ENCODE data around the gene CYB561D1. TPM values are rescaled to one million over a fixed set of nuclear protein-coding genes. Genes with fewer than 3 reads are reported as not detected.

Gene CYB561D1
- total and polyA plus RNA-seq, 2 of the 13 experiments (the other 11 are each of a cell fraction or from before 2014, with no cell fraction given), result 3.9 to 4.1 TPM

DNA sequence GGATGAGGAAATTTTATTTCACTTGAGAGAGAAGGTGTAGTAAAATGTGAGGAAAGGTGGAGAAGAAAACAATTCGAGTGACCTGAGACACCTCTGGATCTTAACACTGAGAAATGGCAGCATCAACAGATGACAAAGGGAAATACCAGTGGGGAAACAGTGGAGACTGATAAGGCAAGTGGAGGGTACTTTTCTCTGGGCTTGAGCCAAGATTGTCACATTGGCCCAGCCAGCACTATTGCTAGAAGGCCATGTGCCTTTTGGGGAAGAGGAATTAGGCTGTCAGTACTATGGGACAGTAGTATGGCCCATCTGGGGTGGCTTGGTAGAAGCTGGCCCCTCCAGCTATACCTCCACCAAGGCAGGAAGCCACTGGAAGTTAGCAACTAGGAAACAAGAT is 19.2 kb upstream of the CYB561D1 start:
- Histone ChIP-seq H3K4me1 (ENCODE audit: insufficient read depth, low read length) (no peaks in the 10 kb centered on the region), H3K27me3 (ENCODE audit: control insufficient read depth in 1 of 2, insufficient read depth in 2 of 2, low read length in 2 of 2) (peaks cover 1 to 31% of the 10 kb centered on the region in 2 experiments), H2AFZ (ENCODE audit: low read length) (no peak overlapping the region), H4K20me1 (ENCODE audit: insufficient read depth, low read length) (no peaks in the 10 kb centered on the region), H3K36me3 (replicated peaks in 1 of 2; ENCODE audit: control insufficient read depth in 1 of 2, insufficient read depth in 2 of 2, low read length in 2 of 2) (no peaks in the 10 kb centered on the region), H3K9ac (ENCODE audit: insufficient read depth, low read depth, low read length) (no peak overlapping the region), H3K27ac (ENCODE audit: extremely low read length, insufficient read depth, low read length) (no peak overlapping the region), H3K4me2 (ENCODE audit: low read depth, low read length) (no peak overlapping the region), H3K4me3 (replicated peaks in 1 of 3; ENCODE audit: insufficient read depth in 1 of 3, low read depth in 2 of 3, low read length in 3 of 3) (no peak overlapping the region), H3K79me2 (ENCODE audit: insufficient read depth, low read length) (no peaks in the 10 kb centered on the region), H3K9me3 (ENCODE audit: low read length) (no peaks in the 10 kb centered on the region)
- in situ Hi-C loops (cut with HindIII; ENCODE audit: extremely low pct_ligation_motif_present, low pct_unique_long_range_greater_than_20kb), result no loop called here
- FAIRE-seq, result no peak
- ATAC-seq, result no peak
- TF ChIP-seq, protein P1, sequence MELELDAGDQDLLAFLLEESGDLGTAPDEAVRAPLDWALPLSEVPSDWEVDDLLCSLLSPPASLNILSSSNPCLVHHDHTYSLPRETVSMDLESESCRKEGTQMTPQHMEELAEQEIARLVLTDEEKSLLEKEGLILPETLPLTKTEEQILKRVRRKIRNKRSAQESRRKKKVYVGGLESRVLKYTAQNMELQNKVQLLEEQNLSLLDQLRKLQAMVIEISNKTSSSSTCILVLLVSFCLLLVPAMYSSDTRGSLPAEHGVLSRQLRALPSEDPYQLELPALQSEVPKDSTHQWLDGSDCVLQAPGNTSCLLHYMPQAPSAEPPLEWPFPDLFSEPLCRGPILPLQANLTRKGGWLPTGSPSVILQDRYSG (CRISPR knock-in tag; IDR thresholded peaks at IDR 0.05), result no peak
- TF ChIP-seq ZNF652 (CRISPR knock-in tag; IDR thresholded peaks at IDR 0.05; ENCODE audit: borderline replicate concordance, low read depth), result no peak
- intact Hi-C loops (cut with micrococcal nuclease; ENCODE audit: unreplicated experiment), result no loop called here
- no peak for DNase-seq (ENCODE audit: low spot score)
- POLR2A ChIA-PET, result no interaction called here
- CTCF ChIA-PET (ENCODE audit: low intra/inter-chr PET ratio, low total read pairs), result no interaction called here
- no TSS peak for BruUV-seq (replicated peaks)
- WGBS (ENCODE audit: low lambda C conversion rate), result 13% methylated on average over 1 of the region's 1 CpG

DNA sequence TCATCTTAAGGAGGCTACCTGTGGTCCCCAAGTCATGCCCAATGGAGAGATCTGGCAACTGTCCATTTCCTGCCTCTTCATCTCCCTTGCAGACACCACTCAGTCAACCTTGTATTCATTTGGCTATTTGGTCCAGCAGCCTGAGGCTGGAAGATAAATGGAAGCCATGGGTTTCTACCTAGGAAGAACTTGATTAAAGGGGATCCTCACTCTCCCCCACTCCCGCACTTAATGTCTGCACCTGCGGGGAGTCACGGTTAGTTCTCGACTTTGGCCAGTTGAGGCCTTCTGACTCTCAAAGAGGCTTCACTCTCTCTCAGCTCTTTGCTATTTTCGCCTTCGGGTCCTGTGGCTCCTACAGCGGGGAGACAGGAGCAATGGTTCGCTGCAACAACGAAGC is 18.6 kb upstream of the CYB561D1 start:
- FAIRE-seq, result no peak
- Histone ChIP-seq H3K36me3 (replicated peaks in 1 of 2; ENCODE audit: control insufficient read depth in 1 of 2, insufficient read depth in 2 of 2, low read length in 2 of 2) (no peaks in the 10 kb centered on the region), H3K4me2 (ENCODE audit: low read depth, low read length) (no peak overlapping the region), H4K20me1 (ENCODE audit: insufficient read depth, low read length) (no peaks in the 10 kb centered on the region), H2AFZ (ENCODE audit: low read length) (no peak overlapping the region), H3K27ac (ENCODE audit: extremely low read length, insufficient read depth, low read length) (no peak overlapping the region), H3K9me3 (ENCODE audit: low read length) (no peaks in the 10 kb centered on the region), H3K4me3 (replicated peaks in 1 of 3; ENCODE audit: insufficient read depth in 1 of 3, low read depth in 2 of 3, low read length in 3 of 3) (no peak overlapping the region), H3K4me1 (ENCODE audit: insufficient read depth, low read length) (no peaks in the 10 kb centered on the region), H3K9ac (ENCODE audit: insufficient read depth, low read depth, low read length) (no peak overlapping the region), H3K79me2 (ENCODE audit: insufficient read depth, low read length) (no peaks in the 10 kb centered on the region), H3K27me3 (ENCODE audit: control insufficient read depth in 1 of 2, insufficient read depth in 2 of 2, low read length in 2 of 2) (peaks cover 1 to 28% of the 10 kb centered on the region in 2 experiments; a peak in 4 of 5 replicates)
- intact Hi-C loops (cut with micrococcal nuclease; ENCODE audit: unreplicated experiment), result no loop called here
- CTCF ChIA-PET (ENCODE audit: low intra/inter-chr PET ratio, low total read pairs), result no interaction called here
- BruUV-seq (replicated peaks), result no TSS peak
- no peak for ATAC-seq
- DNase-seq (ENCODE audit: low spot score), result no peak
- POLR2A ChIA-PET, result no interaction called here
- WGBS (ENCODE audit: low lambda C conversion rate), result 36% methylated on average over 9 of the region's 9 CpGs
- in situ Hi-C loops (cut with HindIII; ENCODE audit: extremely low pct_ligation_motif_present, low pct_unique_long_range_greater_than_20kb), result no loop called here
- TF ChIP-seq SRSF4 (IDR thresholded peaks at IDR 0.05; ENCODE audit: low read depth, low read length, poor library complexity, severe bottlenecking) (no peak), CREM (IDR thresholded peaks at IDR 0.05) (no peak), CREM (CRISPR knock-in tag; IDR thresholded peaks at IDR 0.05) (no peak), ZNF263 (CRISPR knock-in tag; IDR thresholded peaks at IDR 0.05) (no peak), ZKSCAN8 (CRISPR knock-in tag; IDR thresholded peaks at IDR 0.05; ENCODE audit: borderline replicate concordance) (no peak), ZNF703 (CRISPR knock-in tag; IDR thresholded peaks at IDR 0.05; ENCODE audit: borderline replicate concordance) (no peak), ZNF761 (CRISPR knock-in tag; conservative IDR thresholded peaks at IDR 0.05) (no peak), ZFP37 (CRISPR knock-in tag; IDR thresholded peaks at IDR 0.05; ENCODE audit: borderline replicate concordance) (no peak), BRD4 (CRISPR knock-in tag; IDR thresholded peaks at IDR 0.05) (no peak), NPAS2 (CRISPR knock-in tag; IDR thresholded peaks at IDR 0.05; ENCODE audit: borderline replicate concordance) (no peak), SATB2 (CRISPR knock-in tag; IDR thresholded peaks at IDR 0.05) (no peak), SRY (CRISPR knock-in tag; IDR thresholded peaks at IDR 0.05) (no peak), ZNF160 (CRISPR knock-in tag; IDR thresholded peaks at IDR 0.05) (no peak), PLRG1 (conservative IDR thresholded peaks at IDR 0.05) (no peak)
- TF ChIP-seq, protein P2, sequence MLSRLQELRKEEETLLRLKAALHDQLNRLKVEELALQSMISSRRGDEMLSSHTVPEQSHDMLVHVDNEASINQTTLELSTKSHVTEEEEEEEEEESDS (CRISPR knock-in tag; IDR thresholded peaks at IDR 0.05; ENCODE audit: borderline replicate concordance), result no peak
- TF ChIP-seq, protein P3, sequence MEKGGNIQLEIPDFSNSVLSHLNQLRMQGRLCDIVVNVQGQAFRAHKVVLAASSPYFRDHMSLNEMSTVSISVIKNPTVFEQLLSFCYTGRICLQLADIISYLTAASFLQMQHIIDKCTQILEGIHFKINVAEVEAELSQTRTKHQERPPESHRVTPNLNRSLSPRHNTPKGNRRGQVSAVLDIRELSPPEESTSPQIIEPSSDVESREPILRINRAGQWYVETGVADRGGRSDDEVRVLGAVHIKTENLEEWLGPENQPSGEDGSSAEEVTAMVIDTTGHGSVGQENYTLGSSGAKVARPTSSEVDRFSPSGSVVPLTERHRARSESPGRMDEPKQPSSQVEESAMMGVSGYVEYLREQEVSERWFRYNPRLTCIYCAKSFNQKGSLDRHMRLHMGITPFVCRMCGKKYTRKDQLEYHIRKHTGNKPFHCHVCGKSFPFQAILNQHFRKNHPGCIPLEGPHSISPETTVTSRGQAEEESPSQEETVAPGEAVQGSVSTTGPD (CRISPR knock-in tag; IDR thresholded peaks at IDR 0.05), result no peak
- TF ChIP-seq, protein P4, sequence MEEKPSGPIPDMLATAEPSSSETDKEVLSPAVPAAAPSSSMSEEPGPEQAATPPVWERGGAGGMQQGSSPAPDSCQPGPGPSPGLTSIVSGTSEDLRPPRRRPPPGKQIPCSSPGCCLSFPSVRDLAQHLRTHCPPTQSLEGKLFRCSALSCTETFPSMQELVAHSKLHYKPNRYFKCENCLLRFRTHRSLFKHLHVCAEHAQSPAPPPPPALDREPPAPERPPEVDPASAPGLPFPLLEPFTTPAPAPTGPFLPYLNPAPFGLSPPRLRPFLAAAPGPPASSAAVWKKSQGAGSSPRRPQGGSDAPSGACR (CRISPR knock-in tag; IDR thresholded peaks at IDR 0.05), result no peak
